K562 (cell line): ENCODE measurements around the gene LAIR2. TPM values are rescaled to one million over a fixed set of nuclear protein-coding genes. Genes with fewer than 3 reads are reported as not detected.
A peak's percentile ranks its signal among the peaks of the same experiment; 100 is the strongest.

Source experiments
- ATAC-seq: fragments of 200-7000 bp; cut with Tn5 transposase; 3 replicates; pipeline ENCODE4 v1.9.1; 2020; ENCODE audit warnings: moderate library complexity
- BruUV-seq: library from RNA; stranded (reverse); fragments of 400-500 nt; replicated peaks from 2 replicates; lab custom pipeline; 2021; lab: Mats Ljungman, UMichigan
- CTCF ChIA-PET: fragments of 300-600 bp; formaldehyde crosslinking; extraction: SDS; loops from one replicate; lab custom pipeline; 2021; ENCODE audit warnings: low intra/inter-chr PET ratio; lab: Yijun Ruan, JAX
- POLR2A ChIA-PET: fragments of 300-600, 350-650 bp; sonication (Branson Sonifier 250); formaldehyde crosslinking; extraction: SDS; loops from one replicate; lab custom pipeline; 2021; ENCODE audit warnings: antibody characterized with exemption, inconsistent platforms; lab: Yijun Ruan, JAX
- DNase-seq, 4 experiments: peaks; one replicate each; pipeline versions ENCODE4 v3.0.0 to v3.0.0-alpha.2; 2011 to 2018; ENCODE audit warnings: low spot score in 3 of 4, mixed read lengths in 3 of 4; ENCODE audit errors: extremely low read depth in 1 of 4
- FAIRE-seq: peaks from 2 replicates; lab custom pipeline; 2011; peaks lifted over from hg19 to GRCh38; lab: Jason Lieb, UNC
- H2AFZ ChIP-seq: 2 replicates; pipeline ENCODE4 v1.6.0; 2011; ENCODE audit warnings: low read depth, low read length, control low read depth, inconsistent platforms
- H3K27ac ChIP-seq: fragments of 200-600 bp; 3 replicates; pipeline ENCODE4 v1.8.0; 2011; ENCODE audit warnings: low read depth, mild to moderate bottlenecking, control low read depth, inconsistent platforms, low read length, moderate library complexity, mixed read lengths; ENCODE audit errors: extremely low read depth
- H3K27me3 ChIP-seq, 2 experiments: fragments of 300-600 bp in 1 of 2; 2 replicates in 1 of 2; 3 replicates in 1 of 2; pipeline versions ENCODE4 v1.6.0 to v1.8.0; 2011; ENCODE audit warnings: inconsistent platforms in 2 of 2, low read length in 2 of 2, mild to moderate bottlenecking in 1 of 2, mixed read lengths in 1 of 2, moderate library complexity in 1 of 2; ENCODE audit not compliant: control insufficient read depth in 2 of 2, insufficient read depth in 2 of 2
- H3K36me3 ChIP-seq: fragments of 300-600 bp; 3 replicates; pipeline ENCODE4 v1.8.0; 2011; ENCODE audit warnings: mild to moderate bottlenecking, low read length, inconsistent platforms; ENCODE audit not compliant: control insufficient read depth, insufficient read depth
- H3K4me1 ChIP-seq, 2 experiments: fragments of 200-600 bp in 1 of 2; replicated peaks in 1 of 2; 2 replicates in 1 of 2; 3 replicates in 1 of 2; pipeline versions ENCODE4 v1.5.1 to v1.8.0; 2011; ENCODE audit warnings: inconsistent platforms in 2 of 2, low read length in 2 of 2, mild to moderate bottlenecking in 1 of 2, mixed read lengths in 1 of 2, moderate library complexity in 1 of 2; ENCODE audit not compliant: control insufficient read depth in 2 of 2, insufficient read depth in 2 of 2
- H3K4me2 ChIP-seq: 2 replicates; pipeline ENCODE4 v1.6.1; 2011; ENCODE audit warnings: low read length, control low read depth, inconsistent platforms, mixed read lengths; ENCODE audit not compliant: insufficient read depth
- H3K4me3 ChIP-seq: fragments of 200-600 bp; sonication (generic), shearing (Covaris generic); 2 replicates; pipeline ENCODE4 v1.5.1; 2016; ENCODE audit warnings: control low read depth, inconsistent platforms
- H3K79me2 ChIP-seq: fragments of 200-600 bp; 3 replicates; pipeline ENCODE4 v1.8.0; 2011; ENCODE audit warnings: low read length, inconsistent platforms; ENCODE audit not compliant: control insufficient read depth, insufficient read depth
- H3K9ac ChIP-seq, 2 experiments: 2 replicates each; pipeline versions ENCODE4 v1.6.0 to v1.6.1; 2011; ENCODE audit warnings: low read depth in 2 of 2, low read length in 2 of 2, control low read depth in 1 of 2, inconsistent platforms in 1 of 2, mild to moderate bottlenecking in 1 of 2, mixed read lengths in 1 of 2; ENCODE audit not compliant: insufficient read depth in 1 of 2
- H3K9me1 ChIP-seq: one replicate; pipeline ENCODE4 v1.6.0; 2011; ENCODE audit warnings: inconsistent platforms, mild to moderate bottlenecking, low read length, moderate library complexity; ENCODE audit not compliant: control insufficient read depth, insufficient read depth
- H3K9me3 ChIP-seq: replicated peaks from 2 replicates; pipeline ENCODE4 v1.5.1; 2011; ENCODE audit warnings: low read depth, low read length, inconsistent platforms; ENCODE audit not compliant: control insufficient read depth, insufficient read depth
- H4K20me1 ChIP-seq: replicated peaks from 2 replicates; pipeline ENCODE4 v1.6.1; 2011; ENCODE audit warnings: low read length, inconsistent platforms, mixed read lengths; ENCODE audit not compliant: control insufficient read depth, insufficient read depth
- ARID2 ChIP-seq: fragments of 450-650 bp; IDR thresholded peaks from 2 replicates; pipeline ENCODE4 v1.6.1; 2017; ENCODE audit warnings: antibody characterized with exemption, mild to moderate bottlenecking
- BCLAF1 ChIP-seq, 2 experiments: fragments of 450-650 bp in 1 of 2; IDR thresholded peaks; 2 replicates each; pipeline ENCODE4 v1.6.1; 2011 to 2017; ENCODE audit warnings: low read depth in 2 of 2, antibody characterized with exemption in 1 of 2, borderline replicate concordance in 1 of 2, low read length in 1 of 2, mild to moderate bottlenecking in 1 of 2, mixed read lengths in 1 of 2; ENCODE audit not compliant: control insufficient read depth in 1 of 2
- ETV6 ChIP-seq, 3 experiments: fragments of 150-350 bp in 1 of 3; sonication (generic) in 1 of 3; formaldehyde crosslinking in 1 of 3; IDR thresholded peaks; 2 replicates each; pipeline versions ENCODE4 v1.6.1 to v1.8.0; 2014 to 2022; ENCODE audit warnings: borderline replicate concordance in 2 of 3, low read depth in 2 of 3, antibody characterized with exemption in 1 of 3, low read length in 1 of 3, mild to moderate bottlenecking in 1 of 3, missing genetic modification reagents in 1 of 3
- KLF10 ChIP-seq: fragments of 250-450 bp; sonication (Bioruptor Pico); IDR thresholded peaks from 2 replicates; pipeline ENCODE4 v1.6.1; 2021; ENCODE audit warnings: matching md5 sums
- SIRT6 ChIP-seq: IDR thresholded peaks from one replicate; pipeline ENCODE4 v1.6.1; 2012; ENCODE audit warnings: low read depth, mild to moderate bottlenecking, control low read depth, inconsistent platforms, low read length, moderate library complexity
- ZNF12 ChIP-seq: sonication (generic); formaldehyde crosslinking; IDR thresholded peaks from 2 replicates; pipeline ENCODE4 v1.4.0; 2020; ENCODE audit warnings: mild to moderate bottlenecking, missing genetic modification reagents
- ZNF140 ChIP-seq: fragments of 250-450 bp; sonication (Bioruptor Pico); IDR thresholded peaks from 2 replicates; pipeline ENCODE4 v1.8.0; 2021; ENCODE audit warnings: moderate library complexity, mild to moderate bottlenecking, inconsistent platforms
- ZNF175 ChIP-seq: fragments of 200-800 bp; sonication (Bioruptor generic); IDR thresholded peaks from 2 replicates; pipeline ENCODE4 v1.6.1; 2016; ENCODE audit warnings: low read depth, mild to moderate bottlenecking, missing genetic modification characterization, missing compliant biosample characterization
- ZNF583 ChIP-seq: fragments of 250-450 bp; sonication (Bioruptor Pico); IDR thresholded peaks from 2 replicates; pipeline ENCODE4 v1.4.0; 2020
- ZNF699 ChIP-seq: fragments of 250-450 bp; sonication (Bioruptor Pico); IDR thresholded peaks from 2 replicates; pipeline ENCODE4 v1.8.0; 2021; ENCODE audit warnings: mild to moderate bottlenecking, moderate library complexity; ENCODE audit not compliant: insufficient replicate concordance
- WGBS: fragments of 100-300 bp; shearing (Covaris generic); methylation state at CpG from one replicate; pipeline ENCODE4 v1.1.6; 2016; ENCODE audit warnings: low coverage, mixed read lengths; ENCODE audit not compliant: insufficient coverage; ENCODE audit errors: missing lambda C conversion rate; 5-methylcytosine and 5-hydroxymethylcytosine counted together
- in situ Hi-C: fragments of 300-500 bp; cut with MboI; formaldehyde crosslinking; loops from 4 replicates; pipeline ENCODE4 v1.15.0; 2018; ENCODE audit warnings: inconsistent platforms, mixed read lengths
- intact Hi-C: fragments of 100-400 bp; cut with micrococcal nuclease; formaldehyde crosslinking; loops from 2 replicates; pipeline ENCODE4 v1.14.2; 2022
- polyA plus RNA-seq, 8 experiments: library from polyadenylated mRNA; depleted of rRNA in 4 of 8; stranded (reverse) in 5 of 8; unstranded in 3 of 8; fragments of >200 nt; fragmentation: Nextera tagmentation in 2 of 8; fragmentation: Illumina TruSeq in 1 of 8; extraction: Ambion mirVana in 2 of 8; extraction: Trizol in 1 of 8; gene quantifications; 2 replicates each; pipeline versions ENCODE4 v1.2.1 to v1.2.3, GENCODE V29; 2011 to 2014; ENCODE audit warnings: inconsistent platforms in 1 of 8, missing spikeins in 1 of 8
- total RNA-seq, 7 experiments: library from RNA; depleted of rRNA in 6 of 7; stranded (reverse); fragments of >200 nt in 6 of 7; fragmentation: Illumina TruSeq in 2 of 7; extraction: Trizol in 2 of 7; gene quantifications; 2 replicates each; pipeline versions ENCODE4 v1.2.1 to v1.2.3, GENCODE V29; 2011 to 2021; ENCODE audit warnings: low replicate concordance in 1 of 7

LAIR2 gene
- total and polyA plus RNA-seq, 9 of the 15 experiments (the other 6 are each of a cell fraction or from before 2014, with no cell fraction given) = not detected

DNA sequence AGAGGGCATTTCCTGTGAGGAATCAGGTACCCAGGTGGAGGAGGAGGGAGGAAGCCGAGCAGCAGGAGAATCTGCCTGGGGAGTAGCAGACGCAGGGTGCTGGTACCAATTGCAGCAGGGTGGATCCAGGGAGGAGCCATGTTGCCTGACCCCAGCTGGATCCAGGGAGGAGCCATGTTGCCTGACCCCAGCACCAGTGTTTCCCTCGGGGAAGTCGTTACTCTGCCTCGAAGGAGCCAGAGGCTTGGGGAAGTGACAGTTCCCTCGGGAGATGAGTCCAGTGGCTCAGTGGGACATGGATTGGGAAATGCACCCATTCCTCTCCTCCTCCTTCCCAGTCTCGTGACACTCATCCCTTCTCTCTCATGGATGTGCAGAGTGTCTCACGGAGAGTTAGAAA is 31.5 kb downstream of the LAIR2 start:
- Histone ChIP-seq H3K4me3 (no peak overlapping the region), H3K4me1 (no peaks in the 10 kb centered on the region), H3K9ac (0 out of 4 replicates have a peak overlapping the region, but pooled peaks of 1 of the 2 experiments have one; percentile 13), H3K79me2 (no peaks in the 10 kb centered on the region), H3K9me1 (no peaks in the 10 kb centered on the region), H3K27me3 (peaks cover 28 to 45% of the 10 kb centered on the region in 2 experiments), H3K27ac (no peak overlapping the region), H3K9me3 (no peaks in the 10 kb centered on the region), H4K20me1 (0 out of 2 replicates have a peak, but pooled peaks cover 2% of the 10 kb centered on the region), H3K4me2 (no peak overlapping the region), H2AFZ (no peak overlapping the region), H3K36me3 (no peaks in the 10 kb centered on the region)
- ATAC-seq = no peak
- in situ Hi-C loops = no loop called here
- intact Hi-C loops = no loop called here
- no peak for FAIRE-seq
- CTCF ChIA-PET = no interaction called here
- no peak for TF ChIP-seq ARID2
- TF ChIP-seq ZNF699 = no peak
- no peak for TF ChIP-seq ZNF175 (CRISPR knock-in tag)
- no peak for TF ChIP-seq BCLAF1 (IDR thresholded peaks at IDR 0.05; ENCODE audit: borderline replicate concordance in 1 of 2, control insufficient read depth in 1 of 2, low read depth in 2 of 2, low read length in 1 of 2)
- no peak for TF ChIP-seq ZNF12
- TF ChIP-seq SIRT6 = no peak
- no peak for TF ChIP-seq ZNF140 (CRISPR knock-in tag)
- TF ChIP-seq ZNF583 (CRISPR knock-in tag) = no peak
- no peak for TF ChIP-seq KLF10 (CRISPR knock-in tag)
- TF ChIP-seq ETV6 (IDR thresholded peaks at IDR 0.05; ENCODE audit: borderline replicate concordance in 1 of 2, low read depth in 2 of 2, low read length in 1 of 2) = no peak
- TF ChIP-seq ETV6 (CRISPR knock-in tag; IDR thresholded peaks at IDR 0.05; ENCODE audit: borderline replicate concordance) = no peak
- POLR2A ChIA-PET = interaction anchor here (0.7 kb wide), 1 partner anchor 610 kb away, joined by 3 read pairs; no protein-coding TSS in a partner anchor
- 0% methylated on average over 7 of the region's 8 CpGs for WGBS
- no peak for DNase-seq
- no TSS peak for BruUV-seq
